WERI-Rb-1 (cell line): ENCODE results near the gene GUK1.

Source experiments
- DNase-seq: peaks from one replicate; pipeline ENCODE4 v3.0.0-alpha.2; 2020
- H3K27ac ChIP-seq: fragments of 250-450 bp; sonication (Bioruptor Pico); 2 replicates; pipeline ENCODE4 v1.5.1; 2020; ENCODE audit warnings: mild to moderate bottlenecking, moderate library complexity
- H3K27me3 ChIP-seq: fragments of 250-450 bp; sonication (Bioruptor Pico); 2 replicates; pipeline ENCODE4 v1.5.1; 2021; ENCODE audit warnings: mild to moderate bottlenecking, low read depth, moderate library complexity; ENCODE audit not compliant: insufficient read depth, severe bottlenecking
- H3K36me3 ChIP-seq: fragments of 250-450 bp; sonication (Bioruptor Pico); 2 replicates; pipeline ENCODE4 v1.5.1; 2020; ENCODE audit warnings: mild to moderate bottlenecking, moderate library complexity
- H3K4me3 ChIP-seq: 2 replicates; pipeline ENCODE4 v1.5.1; 2011; ENCODE audit warnings: low read depth, mild to moderate bottlenecking, control low read depth, low read length
- H3K9me3 ChIP-seq: fragments of 250-450 bp; sonication (Bioruptor Pico); 2 replicates; pipeline ENCODE4 v1.5.1; 2021; ENCODE audit warnings: mild to moderate bottlenecking, moderate library complexity; ENCODE audit not compliant: severe bottlenecking
- TF ChIP-seq, protein P1 (sequence below): IDR thresholded peaks from 2 replicates; pipeline ENCODE4 v1.5.1; 2011; ENCODE audit warnings: low read depth, mild to moderate bottlenecking, control low read depth, inconsistent platforms, low read length

Gene GUK1

DNA sequence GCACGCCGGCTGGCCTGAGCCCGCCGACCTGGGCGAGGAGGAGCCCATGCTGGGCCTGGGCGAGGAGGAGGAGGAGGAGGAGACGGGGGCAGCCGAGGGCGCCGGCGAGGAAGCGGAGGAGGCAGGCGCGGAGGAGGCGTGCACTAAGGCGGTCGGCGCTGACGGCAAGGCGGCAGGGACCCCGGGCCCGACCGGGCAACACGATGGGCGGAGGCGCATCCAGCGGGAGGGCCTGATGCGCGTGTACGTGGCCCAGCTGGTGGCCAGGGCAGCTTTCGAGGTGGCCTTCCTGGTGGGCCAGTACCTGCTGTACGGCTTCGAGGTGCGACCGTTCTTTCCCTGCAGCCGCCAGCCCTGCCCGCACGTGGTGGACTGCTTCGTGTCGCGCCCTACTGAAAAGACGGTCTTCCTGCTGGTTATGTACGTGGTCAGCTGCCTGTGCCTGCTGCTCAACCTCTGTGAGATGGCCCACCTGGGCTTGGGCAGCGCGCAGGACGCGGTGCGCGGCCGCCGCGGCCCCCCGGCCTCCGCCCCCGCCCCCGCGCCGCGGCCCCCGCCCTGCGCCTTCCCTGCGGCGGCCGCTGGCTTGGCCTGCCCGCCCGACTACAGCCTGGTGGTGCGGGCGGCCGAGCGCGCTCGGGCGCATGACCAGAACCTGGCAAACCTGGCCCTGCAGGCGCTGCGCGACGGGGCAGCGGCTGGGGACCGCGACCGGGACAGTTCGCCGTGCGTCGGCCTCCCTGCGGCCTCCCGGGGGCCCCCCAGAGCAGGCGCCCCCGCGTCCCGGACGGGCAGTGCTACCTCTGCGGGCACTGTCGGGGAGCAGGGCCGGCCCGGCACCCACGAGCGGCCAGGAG is 18.3 kb downstream of the GUK1 start:
- Histone ChIP-seq H3K9me3 (no peaks in the 10 kb centered on the region), H3K36me3 (no peaks in the 10 kb centered on the region), H3K27ac (no peak overlapping the region), H3K27me3 (no peaks in the 10 kb centered on the region), H3K4me3 (no peak overlapping the region)
- TF ChIP-seq, protein P1, sequence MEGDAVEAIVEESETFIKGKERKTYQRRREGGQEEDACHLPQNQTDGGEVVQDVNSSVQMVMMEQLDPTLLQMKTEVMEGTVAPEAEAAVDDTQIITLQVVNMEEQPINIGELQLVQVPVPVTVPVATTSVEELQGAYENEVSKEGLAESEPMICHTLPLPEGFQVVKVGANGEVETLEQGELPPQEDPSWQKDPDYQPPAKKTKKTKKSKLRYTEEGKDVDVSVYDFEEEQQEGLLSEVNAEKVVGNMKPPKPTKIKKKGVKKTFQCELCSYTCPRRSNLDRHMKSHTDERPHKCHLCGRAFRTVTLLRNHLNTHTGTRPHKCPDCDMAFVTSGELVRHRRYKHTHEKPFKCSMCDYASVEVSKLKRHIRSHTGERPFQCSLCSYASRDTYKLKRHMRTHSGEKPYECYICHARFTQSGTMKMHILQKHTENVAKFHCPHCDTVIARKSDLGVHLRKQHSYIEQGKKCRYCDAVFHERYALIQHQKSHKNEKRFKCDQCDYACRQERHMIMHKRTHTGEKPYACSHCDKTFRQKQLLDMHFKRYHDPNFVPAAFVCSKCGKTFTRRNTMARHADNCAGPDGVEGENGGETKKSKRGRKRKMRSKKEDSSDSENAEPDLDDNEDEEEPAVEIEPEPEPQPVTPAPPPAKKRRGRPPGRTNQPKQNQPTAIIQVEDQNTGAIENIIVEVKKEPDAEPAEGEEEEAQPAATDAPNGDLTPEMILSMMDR = no peak
- no peak for DNase-seq

DNA sequence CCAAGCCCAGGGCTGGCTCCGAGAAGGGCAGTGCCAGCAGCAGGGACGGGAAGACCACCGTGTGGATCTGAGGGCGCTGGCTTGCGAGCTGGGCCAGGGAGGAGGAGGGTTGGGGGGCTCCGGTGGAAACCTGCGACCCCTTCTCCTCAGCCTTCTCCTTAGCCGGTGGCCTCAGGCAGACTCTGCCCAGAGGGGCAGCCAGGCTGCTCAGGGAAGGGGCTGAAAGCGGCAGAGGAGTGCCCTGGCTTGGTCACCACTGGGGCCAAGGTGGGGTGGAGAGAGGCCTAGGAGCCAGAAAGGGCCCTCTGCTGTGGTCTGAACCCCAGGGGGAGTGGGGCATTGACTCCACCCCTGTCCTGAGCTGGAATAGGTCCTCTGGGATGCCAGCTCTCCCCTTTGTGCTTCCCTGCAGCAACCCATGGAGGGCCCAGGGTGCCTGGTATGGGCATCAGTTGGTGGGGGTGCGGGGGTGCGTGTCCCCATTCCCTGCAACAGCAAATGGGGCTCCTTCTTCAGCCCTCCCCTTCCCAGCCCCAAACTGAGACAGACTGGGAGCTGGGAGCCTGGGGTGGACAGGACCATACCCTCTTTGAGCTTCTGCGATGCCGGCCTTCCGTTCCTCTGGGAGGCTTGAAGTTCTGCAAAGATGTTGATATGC is 19.1 kb downstream of the GUK1 start:
- Histone ChIP-seq H3K36me3 (no peaks in the 10 kb centered on the region), H3K27me3 (no peaks in the 10 kb centered on the region), H3K9me3 (no peaks in the 10 kb centered on the region), H3K27ac (peak overlapping the region; percentile 24; the same call in 1 of the 2 replicates), H3K4me3 (no peak overlapping the region)
- no peak for DNase-seq
- TF ChIP-seq, protein P1 = no peak

DNA sequence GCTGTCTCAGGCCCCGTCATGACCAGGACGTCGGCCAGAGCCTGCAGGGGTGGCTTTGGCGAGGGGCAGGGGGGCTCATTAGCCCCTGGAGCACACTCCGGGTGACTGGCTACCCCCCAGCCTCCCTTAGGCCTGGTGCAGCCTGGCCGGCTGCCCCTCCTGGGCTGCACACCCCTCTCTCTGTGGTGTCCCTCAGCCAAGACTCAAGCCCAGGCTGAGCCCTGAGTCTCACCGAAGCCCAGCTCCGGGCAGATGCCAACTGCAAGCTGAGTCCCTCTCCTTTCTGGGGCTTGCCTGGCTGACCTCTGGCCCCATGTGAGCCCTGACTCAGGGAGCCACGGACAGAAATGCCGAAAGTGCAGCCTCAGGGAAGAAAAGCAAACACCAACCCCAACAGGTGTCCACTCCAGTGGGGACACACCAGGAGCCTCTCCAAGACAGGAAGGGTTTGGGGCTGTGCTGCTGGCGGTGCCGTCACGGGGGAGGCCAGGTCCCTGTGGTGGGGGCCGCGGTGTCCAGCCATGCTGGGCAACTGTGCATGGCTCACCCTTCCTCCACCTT is 20.2 kb downstream of the GUK1 start:
- Histone ChIP-seq H3K4me3 (no peak overlapping the region), H3K9me3 (no peaks in the 10 kb centered on the region), H3K36me3 (no peaks in the 10 kb centered on the region), H3K27me3 (no peaks in the 10 kb centered on the region), H3K27ac (peak overlapping the region; percentile 95)
- TF ChIP-seq, protein P1 = no peak
- DNase-seq = no peak

DNA sequence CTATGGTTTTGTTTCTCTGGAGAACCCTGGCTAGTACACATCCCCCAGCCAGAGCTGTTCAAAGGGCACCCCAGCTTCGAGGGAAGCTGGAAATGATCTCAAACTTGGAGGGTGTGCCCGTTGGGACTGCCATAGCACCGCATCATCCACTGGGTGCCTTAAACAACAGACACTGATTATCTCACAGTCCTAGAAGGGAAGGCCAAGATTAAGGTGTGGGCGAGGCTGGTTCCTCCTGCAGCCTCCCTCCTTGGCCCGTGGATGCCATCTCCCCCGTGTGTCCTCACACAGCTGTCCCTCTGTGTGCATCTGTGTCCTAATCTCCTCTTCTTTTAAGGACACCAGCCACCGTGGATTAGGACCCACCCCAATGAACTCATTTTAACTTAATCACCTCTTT is 21.3 kb downstream of the GUK1 start:
- TF ChIP-seq, protein P1 = no peak
- Histone ChIP-seq H3K9me3 (no peaks in the 10 kb centered on the region), H3K27me3 (no peaks in the 10 kb centered on the region), H3K4me3 (no peak overlapping the region), H3K27ac (peak overlapping the region; percentile 95), H3K36me3 (no peaks in the 10 kb centered on the region)
- DNase-seq = peak; percentile 79

DNA sequence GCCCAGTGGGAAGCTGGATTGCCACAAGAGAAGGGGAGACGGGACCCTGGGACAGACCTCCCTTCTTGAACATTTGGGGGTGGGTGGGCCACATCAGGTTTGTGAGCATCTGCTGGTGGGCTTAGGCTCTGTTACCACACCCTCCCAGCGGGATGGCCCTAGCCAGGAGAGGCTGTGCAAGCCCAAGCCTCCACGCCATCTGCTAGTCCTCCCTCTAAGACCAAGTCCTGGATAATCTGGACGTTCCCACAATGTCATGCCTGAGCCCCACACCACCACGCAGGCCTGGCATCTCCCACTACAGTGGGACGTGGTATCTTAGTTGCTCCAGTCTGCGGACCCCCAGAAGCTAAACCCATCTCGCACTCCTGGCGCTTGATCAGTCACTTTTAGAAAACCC is 21.8 kb downstream of the GUK1 start:
- DNase-seq = peak; percentile 89
- Histone ChIP-seq H3K36me3 (no peaks in the 10 kb centered on the region), H3K27me3 (no peaks in the 10 kb centered on the region), H3K27ac (peak overlapping the region; percentile 95), H3K4me3 (peak overlapping the region; percentile 25; the same call in 1 of the 2 replicates), H3K9me3 (no peaks in the 10 kb centered on the region)
- TF ChIP-seq, protein P1 = no peak
